ENCODE measurements around the gene NCOA7.
"Not testable (repeated sequence)": the region's sequence is repeated elsewhere in the genome, so short reads cannot be mapped to it uniquely, and the experiment has no call there.

NCOA7 gene

GRCh38 chr6:125882243-125882642 is 91.5 kb downstream of the NCOA7 start:
- DNase-seq, result no peak

- no peak for DNase-seq
These were observed 94.0 kb downstream of the NCOA7 start for GRCh38 chr6:125884634-125885371.

GRCh38 chr6:125886021-125886420 is 95.3 kb downstream of the NCOA7 start:
- DNase-seq, result no peak

- DNase-seq, result no peak
These were observed 96.2 kb downstream of the NCOA7 start for GRCh38 chr6:125886914-125887313.

- no peak for DNase-seq
These were observed 96.6 kb downstream of the NCOA7 start for GRCh38 chr6:125887372-125887771.

- DNase-seq, result peak; percentile 16 to 51
These were observed 98.4 kb downstream of the NCOA7 start for GRCh38 chr6:125888989-125889656.

- DNase-seq, result no peak
These were observed 109.0 kb downstream of the NCOA7 start for GRCh38 chr6:125899726-125900182.

- DNase-seq, result peak; percentile 16 to 52
These were observed 114.1 kb downstream of the NCOA7 start for GRCh38 chr6:125904871-125905270.

GRCh38 chr6:125906158-125906998 is 115.6 kb downstream of the NCOA7 start:
- DNase-seq, result peak; percentile 49 to 61

- DNase-seq, result no peak
These were observed 119.8 kb downstream of the NCOA7 start for GRCh38 chr6:125910527-125910926.

GRCh38 chr6:125911051-125911451 is 120.3 kb downstream of the NCOA7 start:
- not testable (repeated sequence) for DNase-seq

- DNase-seq, result not testable (repeated sequence)
These were observed 121.7 kb downstream of the NCOA7 start for GRCh38 chr6:125912430-125912829.

- no peak for DNase-seq
These were observed 122.4 kb downstream of the NCOA7 start for GRCh38 chr6:125913145-125913544.

- DNase-seq, result no peak
These were observed 123.1 kb downstream of the NCOA7 start for GRCh38 chr6:125913864-125914351.

GRCh38 chr6:125918230-125918629 is 127.5 kb downstream of the NCOA7 start:
- DNase-seq, result no peak

GRCh38 chr6:125918681-125919566 is 128.2 kb downstream of the NCOA7 start:
- peak; percentile 74 to 89 for DNase-seq

- DNase-seq, result no peak
These were observed 128.9 kb downstream of the NCOA7 start for GRCh38 chr6:125919618-125920017.

GRCh38 chr6:125922322-125922860 is 131.6 kb downstream of the NCOA7 start:
- no peak for DNase-seq

- no peak for DNase-seq
These were observed 132.7 kb downstream of the NCOA7 start for GRCh38 chr6:125923366-125923877.

GRCh38 chr6:125924169-125924568 is 133.4 kb downstream of the NCOA7 start:
- DNase-seq, result no peak

GRCh38 chr6:125924697-125925358 is 134.1 kb downstream of the NCOA7 start:
- DNase-seq, result no peak
